GM18873 (cell line): ENCODE data around the gene NCLN.
A peak's percentile ranks its signal among the peaks of the same experiment; 100 is the strongest.
"Not testable (repeated sequence)": the region's sequence is repeated elsewhere in the genome, so short reads cannot be mapped to it uniquely, and the experiment has no call there.

Source experiments
- ATAC-seq: cut with Tn5 transposase; IDR thresholded peaks from one replicate; pipeline ENCODE4 v1.9.1; 2021; ENCODE audit warnings: mild to moderate bottlenecking, moderate library complexity, moderate number of reproducible peaks; ENCODE audit not compliant: unreplicated experiment, low FRiP score

Gene NCLN

DNA sequence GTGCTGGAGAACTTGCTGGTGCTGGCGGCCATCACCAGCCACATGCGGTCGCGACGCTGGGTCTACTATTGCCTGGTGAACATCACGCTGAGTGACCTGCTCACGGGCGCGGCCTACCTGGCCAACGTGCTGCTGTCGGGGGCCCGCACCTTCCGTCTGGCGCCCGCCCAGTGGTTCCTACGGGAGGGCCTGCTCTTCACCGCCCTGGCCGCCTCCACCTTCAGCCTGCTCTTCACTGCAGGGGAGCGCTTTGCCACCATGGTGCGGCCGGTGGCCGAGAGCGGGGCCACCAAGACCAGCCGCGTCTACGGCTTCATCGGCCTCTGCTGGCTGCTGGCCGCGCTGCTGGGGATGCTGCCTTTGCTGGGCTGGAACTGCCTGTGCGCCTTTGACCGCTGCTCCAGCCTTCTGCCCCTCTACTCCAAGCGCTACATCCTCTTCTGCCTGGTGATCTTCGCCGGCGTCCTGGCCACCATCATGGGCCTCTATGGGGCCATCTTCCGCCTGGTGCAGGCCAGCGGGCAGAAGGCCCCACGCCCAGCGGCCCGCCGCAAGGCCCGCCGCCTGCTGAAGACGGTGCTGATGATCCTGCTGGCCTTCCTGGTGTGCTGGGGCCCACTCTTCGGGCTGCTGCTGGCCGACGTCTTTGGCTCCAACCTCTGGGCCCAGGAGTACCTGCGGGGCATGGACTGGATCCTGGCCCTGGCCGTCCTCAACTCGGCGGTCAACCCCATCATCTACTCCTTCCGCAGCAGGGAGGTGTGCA, 6.6 kb upstream of the NCLN start:
- no peak for ATAC-seq

DNA sequence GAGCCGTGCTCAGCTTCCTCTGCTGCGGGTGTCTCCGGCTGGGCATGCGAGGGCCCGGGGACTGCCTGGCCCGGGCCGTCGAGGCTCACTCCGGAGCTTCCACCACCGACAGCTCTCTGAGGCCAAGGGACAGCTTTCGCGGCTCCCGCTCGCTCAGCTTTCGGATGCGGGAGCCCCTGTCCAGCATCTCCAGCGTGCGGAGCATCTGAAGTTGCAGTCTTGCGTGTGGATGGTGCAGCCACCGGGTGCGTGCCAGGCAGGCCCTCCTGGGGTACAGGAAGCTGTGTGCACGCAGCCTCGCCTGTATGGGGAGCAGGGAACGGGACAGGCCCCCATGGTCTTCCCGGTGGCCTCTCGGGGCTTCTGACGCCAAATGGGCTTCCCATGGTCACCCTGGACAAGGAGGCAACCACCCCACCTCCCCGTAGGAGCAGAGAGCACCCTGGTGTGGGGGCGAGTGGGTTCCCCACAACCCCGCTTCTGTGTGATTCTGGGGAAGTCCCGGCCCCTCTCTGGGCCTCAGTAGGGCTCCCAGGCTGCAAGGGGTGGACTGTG, 5.9 kb upstream of the NCLN start:
- ATAC-seq = no peak

DNA sequence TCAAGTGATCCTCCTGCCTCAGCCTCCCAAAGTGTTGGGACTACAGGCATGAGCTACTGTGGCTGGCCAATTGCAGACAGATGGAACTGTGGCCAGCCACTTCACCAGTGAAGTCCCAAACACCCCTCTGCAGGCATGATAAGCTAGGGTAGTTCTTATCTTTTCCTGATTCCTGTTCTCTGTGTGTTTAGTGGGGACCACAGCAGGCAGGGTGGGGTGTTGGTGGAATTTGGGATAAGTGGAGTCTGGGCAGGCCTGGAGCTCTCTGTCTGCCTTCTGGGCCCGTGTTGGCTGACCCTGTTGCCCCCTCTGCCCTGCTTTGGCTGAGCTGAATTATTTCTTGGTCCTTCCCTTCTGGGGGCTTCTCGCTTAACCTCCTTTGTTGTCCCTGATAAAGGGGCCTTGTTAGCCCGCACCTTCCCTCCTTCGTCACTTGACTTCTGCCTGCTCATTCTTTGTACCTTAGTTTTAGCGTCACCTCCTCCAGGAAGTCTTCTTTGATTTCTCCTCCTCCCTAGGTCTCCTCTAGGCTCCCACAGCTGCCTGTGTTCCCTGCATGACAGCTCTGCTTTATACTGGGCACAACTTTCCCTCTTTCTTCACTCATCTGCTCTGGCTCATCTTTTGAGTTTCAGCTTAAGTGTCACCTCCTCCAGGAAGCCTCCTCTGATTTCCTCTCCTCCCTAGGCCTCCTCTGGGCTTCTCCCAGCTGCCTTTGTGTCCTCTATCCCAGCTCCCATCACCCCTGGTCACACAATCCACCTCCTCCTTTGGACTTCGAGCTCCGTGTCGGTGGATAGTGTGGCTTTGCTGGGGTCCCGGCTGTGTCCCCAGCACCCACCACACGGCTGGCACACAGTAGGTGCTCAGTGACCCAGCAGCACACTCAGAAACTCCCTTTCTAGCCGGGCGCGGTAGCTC, 1.7 kb upstream of the NCLN start:
- ATAC-seq = no peak

DNA sequence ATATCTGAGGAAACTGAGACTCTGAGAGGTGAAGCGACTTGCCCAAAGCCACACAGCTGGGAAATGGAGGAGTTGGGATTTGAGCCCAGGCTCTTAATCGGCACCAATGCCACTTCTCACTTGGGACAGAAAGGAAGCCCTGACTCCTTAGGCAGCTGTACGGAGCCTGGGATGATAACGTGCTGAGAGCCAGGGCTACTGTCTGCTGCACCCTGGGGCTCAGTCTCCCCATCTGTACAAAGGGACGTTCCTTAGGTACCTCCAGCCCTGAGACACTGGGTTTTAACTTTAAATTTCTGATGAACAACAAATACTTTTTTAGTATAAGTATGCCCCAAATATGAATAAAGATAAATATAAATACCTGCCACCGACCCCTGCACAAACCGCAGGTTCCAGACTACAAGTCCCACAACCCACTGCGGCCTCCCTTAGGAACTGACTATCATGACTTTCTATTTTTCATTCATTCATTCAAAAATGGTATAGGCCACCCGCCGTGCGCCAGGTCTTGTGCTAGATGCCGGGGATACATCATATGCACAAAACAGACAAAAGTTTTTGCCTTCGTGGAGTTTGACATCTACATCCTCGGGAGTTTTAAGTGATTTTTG, 776 bp upstream of the NCLN start:
- peak; percentile 12 for ATAC-seq

DNA sequence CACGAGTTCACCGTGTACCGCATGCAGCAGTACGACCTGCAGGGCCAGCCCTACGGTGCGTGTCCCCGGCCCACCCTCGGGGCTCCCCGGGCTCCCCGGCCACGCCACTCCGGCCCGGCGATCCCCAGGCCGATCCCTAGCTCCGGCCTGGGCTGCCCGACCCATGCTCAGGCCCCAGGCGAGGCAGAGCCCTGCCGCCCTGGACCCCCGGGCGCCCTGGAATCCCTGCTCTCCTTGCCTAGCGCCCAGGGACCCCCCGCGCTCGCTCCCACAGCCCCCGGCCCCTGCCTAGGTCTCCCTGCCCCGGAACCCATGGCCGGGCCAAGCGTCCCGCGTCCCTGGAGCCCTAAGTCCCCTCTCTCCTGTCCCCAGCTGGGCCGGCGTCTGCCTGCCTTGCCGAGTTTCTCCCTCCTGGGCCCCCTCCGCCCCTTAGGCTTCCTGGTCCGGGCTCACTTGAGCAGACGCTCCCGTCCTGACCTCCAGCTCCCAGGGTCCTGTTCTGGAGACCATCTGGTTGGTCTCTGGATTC, 494 bp downstream of the NCLN start:
- no peak for ATAC-seq

DNA sequence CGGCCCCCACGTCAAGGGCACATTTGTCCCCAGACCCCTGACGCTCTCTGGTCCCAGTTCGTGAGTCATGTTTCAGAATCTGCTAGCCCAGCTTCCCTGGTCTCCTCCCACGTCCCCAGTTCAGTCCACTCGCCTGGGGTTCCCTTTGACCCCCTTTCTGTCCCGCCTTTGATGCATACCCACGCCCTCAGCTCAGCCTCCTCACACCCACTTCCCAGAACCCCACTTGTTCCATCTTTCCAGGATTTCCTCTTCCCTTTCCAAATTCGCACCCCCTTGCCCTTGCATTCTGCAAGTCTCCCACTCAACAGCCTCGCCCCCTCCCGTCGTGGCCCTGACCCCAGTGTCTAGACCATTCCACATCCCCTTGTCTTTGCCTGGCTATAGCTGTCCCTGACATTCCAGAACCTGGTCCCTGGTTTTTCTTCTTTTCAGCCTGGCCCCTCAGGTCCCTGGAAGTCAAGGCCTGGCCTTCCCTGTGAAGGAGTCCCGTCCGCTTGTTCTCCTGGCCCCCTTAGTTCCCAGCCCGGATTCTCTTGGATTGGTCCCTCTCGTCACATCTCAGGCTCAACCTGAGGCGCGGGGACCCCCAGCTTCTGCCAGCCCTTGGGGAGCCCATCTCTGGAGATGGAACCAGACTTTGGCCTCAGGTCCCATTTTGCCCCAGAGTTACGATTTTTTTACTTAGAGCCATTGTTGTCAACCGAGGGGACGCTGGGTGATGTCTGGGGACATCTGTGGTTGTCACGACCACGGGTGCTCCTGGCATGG, 1.3 kb downstream of the NCLN start:
- ATAC-seq = no peak

DNA sequence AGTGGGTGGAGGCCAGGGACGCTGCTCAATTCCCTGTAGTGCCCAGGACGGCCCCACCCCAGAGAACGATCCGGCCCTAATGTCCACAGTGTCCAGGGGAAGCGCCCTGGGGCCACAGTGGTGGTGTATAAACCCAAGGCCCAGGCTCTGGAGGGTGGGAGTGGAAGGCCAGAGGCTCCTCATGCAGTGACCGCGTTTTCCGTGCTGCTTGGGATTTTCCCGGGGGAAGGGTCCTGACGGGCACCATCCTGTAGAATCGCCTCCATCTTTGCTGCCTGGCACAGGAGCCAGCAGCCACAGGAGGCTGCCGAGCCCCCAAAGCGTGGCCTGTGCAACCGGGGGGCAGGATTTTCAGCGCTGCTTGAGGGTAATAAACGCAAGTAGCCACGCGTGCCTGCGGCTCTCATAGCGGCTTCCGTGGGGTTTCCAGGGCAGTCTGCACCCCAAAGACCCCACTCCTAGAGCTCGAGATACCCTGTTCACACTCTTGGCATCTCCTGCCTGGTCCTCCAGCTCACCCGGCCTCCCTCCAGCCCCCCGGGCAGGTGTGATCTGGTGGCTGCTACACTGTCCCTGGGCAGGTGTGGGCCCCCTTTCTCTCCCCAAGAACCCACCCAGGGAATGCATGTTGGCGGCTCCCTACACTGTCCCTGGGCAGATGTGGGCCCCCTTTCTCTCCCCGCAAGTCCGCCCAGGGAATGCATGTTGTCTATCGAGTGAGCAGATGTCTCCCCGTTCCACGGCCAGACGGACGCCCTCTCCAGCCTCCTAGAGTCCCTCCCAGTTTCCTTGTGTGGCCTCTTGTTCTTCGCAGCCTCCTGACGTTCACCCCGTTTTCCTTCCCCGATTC, 2.2 kb downstream of the NCLN start:
- ATAC-seq = no peak

DNA sequence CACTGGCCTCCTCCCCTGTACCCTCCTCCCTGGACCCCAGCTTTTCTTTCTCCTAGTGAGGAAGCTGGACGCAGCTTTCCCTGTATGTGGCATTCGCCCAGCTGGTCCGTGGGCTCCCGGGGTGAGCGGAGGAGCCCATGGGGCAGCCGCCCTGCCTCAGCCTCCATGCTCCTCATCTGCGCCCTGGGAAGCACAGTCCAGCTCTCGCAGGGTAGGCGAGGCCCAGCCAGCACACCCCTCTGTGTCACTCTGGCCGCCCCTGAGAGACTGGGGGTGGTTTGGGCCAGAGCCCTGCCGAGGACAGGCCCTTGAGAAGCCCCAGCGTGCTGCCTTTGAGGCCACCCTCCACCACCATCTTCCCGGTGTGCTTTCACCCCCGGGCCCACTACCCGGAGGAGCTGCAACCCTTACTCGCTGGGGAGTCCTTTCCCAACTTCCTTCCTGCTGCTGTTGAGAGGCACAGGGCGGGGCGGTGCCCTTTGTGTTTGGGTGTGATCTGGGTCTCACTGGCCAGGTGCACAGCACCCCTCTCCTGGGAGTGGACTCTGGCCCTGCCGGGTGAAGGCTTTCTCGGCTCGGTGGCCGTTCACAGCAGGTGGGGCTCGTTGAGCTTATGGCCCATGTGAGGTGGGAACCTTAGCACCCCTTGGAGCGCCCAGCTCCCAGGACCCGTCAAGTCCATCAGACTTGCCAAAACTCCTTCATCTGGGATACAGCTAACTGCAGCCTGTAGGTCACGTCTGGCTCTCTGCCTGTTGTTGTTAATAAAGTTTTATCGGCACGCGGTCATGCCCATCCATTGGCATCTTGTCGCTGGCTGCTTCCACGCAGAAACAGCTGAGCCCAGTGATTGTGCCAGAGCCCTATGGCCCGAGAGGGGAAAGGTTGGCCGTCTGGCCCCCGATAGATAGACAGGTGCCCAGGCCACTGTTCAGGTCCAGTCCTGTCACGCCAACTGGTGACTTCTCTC, 3.2 kb downstream of the NCLN start:
- ATAC-seq = no peak

DNA sequence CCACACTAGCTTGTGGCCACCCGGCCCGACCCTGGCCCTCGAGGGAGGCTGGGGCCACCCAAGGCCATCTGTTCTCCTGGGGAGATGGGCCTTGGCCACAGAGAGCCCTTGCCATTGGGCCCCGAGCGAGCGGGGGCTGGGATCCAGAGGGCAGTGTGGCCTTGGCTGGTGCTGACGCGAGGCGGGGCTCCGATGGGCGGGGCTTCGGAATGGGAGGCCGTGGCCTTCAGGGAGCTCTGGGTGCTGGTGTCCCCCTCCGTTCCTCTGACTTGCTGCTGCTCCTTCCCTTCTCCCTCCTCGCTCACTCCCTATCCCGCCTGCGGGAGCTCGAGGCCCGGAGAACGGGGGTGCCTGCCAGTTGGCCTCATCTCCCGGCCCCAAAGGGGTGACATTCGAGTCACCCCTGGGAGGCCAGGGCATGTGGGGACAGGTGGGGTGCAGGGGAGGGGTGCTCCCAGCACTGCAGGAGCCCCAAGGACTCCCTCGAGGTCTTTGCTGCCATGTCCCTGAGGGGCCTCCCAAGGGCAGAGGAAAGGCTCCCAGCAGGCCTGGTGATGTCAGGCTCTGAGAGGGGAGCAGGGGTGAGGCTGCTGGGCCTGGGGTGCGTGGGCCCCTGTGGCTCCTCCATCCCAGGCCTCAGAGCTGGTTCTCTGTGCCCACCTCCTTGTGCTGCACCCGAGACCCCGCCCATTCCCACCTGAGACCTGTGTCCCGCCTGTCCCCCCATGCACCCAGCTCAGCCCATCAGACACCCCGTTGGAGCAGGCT, 4.2 kb downstream of the NCLN start:
- ATAC-seq = no peak

DNA sequence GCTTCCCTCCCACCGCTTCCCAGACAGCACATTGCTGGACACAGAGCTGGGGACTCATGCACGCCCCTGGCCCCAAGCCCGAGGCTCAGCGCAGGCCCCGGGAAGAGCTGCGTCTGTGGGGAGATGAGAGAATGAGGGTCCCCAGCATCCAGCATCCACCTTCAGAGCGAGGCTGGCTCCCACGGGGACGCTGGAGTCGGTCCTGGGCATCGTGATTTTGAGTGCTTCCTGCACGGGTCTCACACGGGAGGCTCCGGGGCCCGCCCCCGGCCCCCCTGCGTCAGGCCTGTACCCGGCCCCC, 4.7 kb downstream of the NCLN start:
- ATAC-seq = no peak

DNA sequence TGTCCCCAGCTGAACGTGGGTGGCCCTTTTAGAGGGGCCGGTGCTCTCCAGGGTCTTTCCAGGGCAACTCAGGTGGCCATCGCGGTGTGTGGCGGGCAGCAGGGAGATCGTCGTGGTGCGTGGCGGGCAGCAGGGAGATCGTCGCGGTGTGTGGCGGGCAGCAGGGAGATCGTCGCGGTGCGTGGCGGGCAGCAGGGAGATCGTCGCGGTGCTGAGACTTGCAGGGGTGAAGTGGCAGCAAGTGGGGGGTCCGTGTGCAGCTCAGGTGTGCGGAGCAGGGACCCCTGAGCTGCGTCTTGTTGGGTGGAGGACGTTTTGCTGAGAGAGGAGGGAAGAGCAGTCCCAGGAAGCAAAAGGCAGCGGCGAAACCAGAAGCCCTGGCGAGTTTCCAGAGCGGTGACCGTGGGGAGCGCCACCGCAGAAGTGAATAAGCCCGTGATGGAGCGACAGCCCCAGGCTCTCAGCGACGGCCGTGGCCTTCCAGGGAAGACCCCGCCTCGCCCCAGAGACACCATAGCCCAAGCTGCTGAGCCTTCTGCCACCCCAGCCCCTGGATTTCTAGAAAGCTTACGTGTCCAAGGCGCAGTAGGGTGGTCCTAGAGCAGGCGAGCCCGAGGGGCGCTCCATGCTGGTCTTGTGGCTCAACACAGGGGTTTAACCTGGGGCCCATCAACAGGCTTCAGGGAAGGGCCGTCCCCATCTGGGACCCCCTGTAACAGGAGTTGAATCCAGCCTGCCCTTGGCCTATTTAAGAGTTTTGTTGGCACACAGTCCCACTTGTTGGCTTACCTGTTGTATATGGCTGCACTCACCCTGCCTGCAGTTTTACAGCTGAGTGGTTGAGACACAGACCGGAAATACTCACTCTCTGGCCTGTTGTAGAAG, 5.4 kb downstream of the NCLN start:
- ATAC-seq = no peak

DNA sequence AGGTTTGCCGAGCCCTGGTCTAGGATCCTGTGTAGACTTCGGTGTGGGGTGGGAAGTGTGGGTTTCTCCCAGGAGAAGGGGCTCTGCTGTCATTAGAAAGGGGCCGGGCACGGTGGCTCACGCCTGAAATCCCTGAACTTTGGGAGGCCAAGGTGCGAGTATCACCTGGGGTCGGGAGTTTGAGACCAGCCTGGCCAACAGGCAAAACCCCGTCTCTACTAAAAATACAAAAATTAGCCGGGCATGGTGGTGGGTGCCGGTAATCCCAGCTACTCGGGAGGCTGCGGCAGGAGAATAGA, 6.0 kb downstream of the NCLN start:
- ATAC-seq = not testable (repeated sequence)

DNA sequence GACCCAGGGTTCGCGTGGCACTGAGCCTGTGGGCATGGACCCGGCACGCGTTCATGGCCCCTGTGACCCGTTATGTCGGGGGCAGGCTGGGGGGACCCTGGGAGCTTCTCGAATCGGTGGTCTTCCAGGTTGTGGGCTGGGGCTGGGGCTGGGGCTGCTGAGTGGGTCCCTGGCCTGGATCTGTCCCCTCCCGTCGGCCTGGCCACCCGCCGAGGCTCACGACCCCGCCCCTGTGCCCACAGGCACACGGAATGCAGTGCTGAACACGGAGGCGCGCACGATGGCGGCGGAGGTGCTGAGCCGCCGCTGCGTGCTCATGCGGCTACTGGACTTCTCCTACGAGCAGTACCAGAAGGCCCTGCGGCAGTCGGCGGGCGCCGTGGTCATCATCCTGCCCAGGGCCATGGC, 6.5 kb downstream of the NCLN start:
- no peak for ATAC-seq

DNA sequence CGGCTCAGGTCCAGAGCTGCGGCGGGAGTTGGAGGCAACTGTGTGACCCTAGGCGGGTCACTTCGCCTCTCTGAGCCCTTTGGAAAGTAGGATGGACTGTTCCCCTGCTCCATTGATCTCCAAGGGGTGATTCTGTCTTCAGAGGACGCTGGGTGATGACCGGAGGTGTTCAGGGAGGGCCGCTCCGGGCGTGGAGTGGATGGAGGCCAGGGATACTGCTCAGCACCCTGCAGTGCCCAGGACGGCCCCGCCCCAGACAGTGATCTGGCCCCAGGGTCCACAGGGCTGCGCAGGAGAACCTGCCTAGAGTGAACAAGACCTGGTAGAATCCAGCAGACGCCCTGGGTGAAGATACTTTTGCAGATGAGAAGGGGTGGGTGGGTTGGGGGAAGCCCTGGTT, 7.0 kb downstream of the NCLN start:
- ATAC-seq = no peak

DNA sequence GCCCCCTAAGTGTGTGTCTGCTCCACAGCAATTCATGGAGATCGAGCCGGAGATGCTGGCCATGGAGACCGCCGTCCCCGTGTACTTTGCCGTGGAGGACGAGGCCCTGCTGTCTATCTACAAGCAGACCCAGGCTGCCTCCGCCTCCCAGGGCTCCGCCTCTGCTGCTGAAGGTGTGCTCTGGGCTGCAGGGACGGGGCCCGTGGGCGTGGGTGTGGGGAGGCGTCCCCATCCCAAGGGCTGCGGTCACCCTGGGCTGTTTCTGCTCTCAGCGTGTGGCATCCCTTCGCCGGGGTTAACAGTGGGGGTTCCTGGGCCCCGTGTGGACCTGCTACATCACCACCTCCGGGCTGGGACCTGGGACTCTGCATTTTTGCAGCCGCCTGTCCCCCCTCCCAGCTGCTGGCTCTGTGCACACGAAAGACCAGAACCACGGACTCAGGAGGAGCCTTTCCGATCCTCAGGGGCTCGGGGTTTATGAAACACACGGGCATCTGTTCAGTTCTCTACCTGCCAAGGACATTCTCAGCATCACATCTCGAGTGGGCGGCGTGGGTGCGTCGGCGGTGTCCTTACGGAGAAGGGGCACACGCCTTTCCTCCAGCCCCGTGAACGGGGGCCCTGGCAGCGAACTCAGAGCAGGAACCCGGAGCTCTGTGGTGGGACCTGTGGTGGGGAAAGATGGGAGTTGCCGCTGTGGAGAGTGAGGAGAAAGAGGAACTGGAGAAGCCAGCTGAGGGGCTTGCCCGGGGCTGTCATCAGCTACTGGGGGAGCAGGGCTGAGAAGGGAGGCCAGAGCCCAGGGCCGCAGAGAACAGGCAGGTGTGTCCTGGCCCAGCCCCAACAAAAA, 7.8 kb downstream of the NCLN start:
- ATAC-seq = no peak
